Kidney (tissue), 14 donors: Measurements from ENCODE around the gene CLEC1B. TPM values are rescaled to one million over a fixed set of nuclear protein-coding genes. Genes with fewer than 3 reads are reported as not detected.
A peak's percentile ranks its signal among the peaks of the same experiment; 100 is the strongest.

Experiments used
- DNase-seq, 5 donors: peaks; one replicate each; pipeline ENCODE4 v3.0.0-alpha.2; 2013 to 2020
- FAIRE-seq: peaks from 2 replicates; lab custom pipeline; 2012; peaks lifted over from hg19 to GRCh38; lab: Jason Lieb, UNC
- H3K27ac ChIP-seq, 2 donors: one replicate each; pipeline ENCODE4 v1.7.0; 2013; ENCODE audit warnings: low read depth in 2 of 2, low read length in 2 of 2, inconsistent platforms in 1 of 2
- H3K27me3 ChIP-seq: one replicate; pipeline ENCODE4 v1.7.1; 2013; ENCODE audit warnings: low read length, inconsistent platforms; ENCODE audit not compliant: control insufficient read depth, insufficient read depth
- H3K36me3 ChIP-seq, 3 donors: one replicate each; pipeline versions ENCODE4 v1.7.0 to v1.7.1; 2013; ENCODE audit warnings: low read length in 3 of 3, control low read depth in 1 of 3, inconsistent platforms in 1 of 3; ENCODE audit not compliant: insufficient read depth in 3 of 3, control insufficient read depth in 2 of 3
- H3K4me1 ChIP-seq, 3 donors: one replicate each; pipeline versions ENCODE4 v1.7.0 to v1.7.1; 2013; ENCODE audit warnings: low read length in 3 of 3, inconsistent platforms in 1 of 3, low read depth in 1 of 3; ENCODE audit not compliant: control insufficient read depth in 2 of 3, insufficient read depth in 2 of 3
- H3K4me3 ChIP-seq, 3 donors: one replicate each; pipeline versions ENCODE4 v1.7.0 to v1.8.1; 2013; ENCODE audit warnings: low read length in 3 of 3, control low read depth in 1 of 3, inconsistent platforms in 1 of 3
- H3K9ac ChIP-seq, 3 donors: one replicate each; pipeline versions ENCODE4 v1.7.0 to v1.7.1; 2013; ENCODE audit warnings: low read length in 3 of 3, control low read depth in 1 of 3, inconsistent platforms in 1 of 3
- H3K9me3 ChIP-seq, 3 donors: one replicate each; pipeline versions ENCODE4 v1.7.0 to v1.7.1; 2013; ENCODE audit warnings: low read length in 3 of 3, control low read depth in 1 of 3, inconsistent platforms in 1 of 3; ENCODE audit not compliant: control insufficient read depth in 2 of 3, insufficient read depth in 1 of 3
- CTCF ChIP-seq: IDR thresholded peaks from 3 replicates; pipeline ENCODE4 v1.5.1; 2012; ENCODE audit warnings: mild to moderate bottlenecking, moderate library complexity, borderline replicate concordance; ENCODE audit not compliant: insufficient read depth; ENCODE audit errors: extremely low read depth
- intact Hi-C: fragments of 100-400 bp; cut with DNase I; formaldehyde crosslinking; loops from one replicate; pipeline ENCODE4 v1.11.1; 2022
- polyA plus RNA-seq: library from polyadenylated mRNA; stranded (reverse); fragments of 350-450 nt; fragmentation: Illumina TruSeq; extraction: RNeasy Lipid Tissue Mini Kit (QIAGEN cat#74804); gene quantifications from one replicate; pipeline ENCODE4 v1.2.3, GENCODE V29; 2014; ENCODE audit warnings: low read depth, low replicate concordance; ENCODE audit not compliant: insufficient read depth
- total RNA-seq: library from RNA; stranded (reverse); fragmentation: NEBNext Ultra II Directional; extraction: Animal tissue kit (Norgen Biotek cat#: 25700); gene quantifications from one replicate; pipeline ENCODE4 v1.2.1, GENCODE V29; 2021
- donor health status: control.
- donor health status: control.
- donor health status: control.
- donor health status: control.
- donor health status: control.
- donor health status: DM: yes; HTN: yes; CAD: no.
- donor health status: Normal renal cell carcinoma (clear cell type).

The CLEC1B gene
- total and polyA plus RNA-seq, 2 donors from 2014 or later = not detected

GRCh38 chr12:9944391-9944790, 54.5 kb downstream of the CLEC1B start:
- DNase-seq (no peak), FAIRE-seq (no peak)
- Histone ChIP-seq H3K36me3 (no peaks in the 10 kb centered on the region), H3K9ac (no peak overlapping the region), H3K4me3 (no peak overlapping the region), H3K4me1 (no peaks in the 10 kb centered on the region), H3K27me3 (no peaks in the 10 kb centered on the region), H3K27ac (no peak overlapping the region), H3K9me3 (no peaks in the 10 kb centered on the region)
- intact Hi-C loops = no loop called here
- no peak for TF ChIP-seq CTCF

GRCh38 chr12:9943240-9943639, 55.7 kb downstream of the CLEC1B start:
- Histone ChIP-seq H3K27ac (no peak overlapping the region), H3K4me1 (no peaks in the 10 kb centered on the region), H3K9ac (no peak overlapping the region), H3K27me3 (no peaks in the 10 kb centered on the region), H3K9me3 (no peaks in the 10 kb centered on the region), H3K4me3 (no peak overlapping the region), H3K36me3 (no peaks in the 10 kb centered on the region)
- no peak for FAIRE-seq
- intact Hi-C loops = no loop called here
- DNase-seq = peak in 2 of 5 donors; percentile 24 to 61
- no peak for TF ChIP-seq CTCF

Other genes with a start within 250 kb of the CLEC1B start
- 25.0 TPM for gene CD69, start 238.2 kb downstream of the CLEC1B start, total RNA-seq
- 2.2 TPM for gene CD69, start 238.2 kb downstream of the CLEC1B start, polyA plus RNA-seq
- 2.0 TPM for gene KLRF1, start 171.6 kb downstream of the CLEC1B start, total RNA-seq
- gene KLRF1, start 171.6 kb downstream of the CLEC1B start, polyA plus RNA-seq = 2.0 TPM
- 11.8 TPM for gene CLEC2B, start 129.8 kb downstream of the CLEC1B start, total RNA-seq
- 7.0 TPM for gene CLEC2B, start 129.8 kb downstream of the CLEC1B start, polyA plus RNA-seq
- gene KLRF2, start 117.6 kb downstream of the CLEC1B start, total RNA-seq = not detected
- gene KLRF2, start 117.6 kb downstream of the CLEC1B start, polyA plus RNA-seq = not detected
- gene CLEC2A, start 66.8 kb downstream of the CLEC1B start, total RNA-seq = not detected
- gene CLEC2A, start 66.8 kb downstream of the CLEC1B start, polyA plus RNA-seq = not detected
- 4.8 TPM for gene CLEC12A, start 27.7 kb downstream of the CLEC1B start, total RNA-seq
- gene CLEC12A, start 27.7 kb downstream of the CLEC1B start, polyA plus RNA-seq = 1.3 TPM
- gene CLEC12B, start 11.5 kb upstream of the CLEC1B start, total RNA-seq = not detected
- gene CLEC12B, start 11.5 kb upstream of the CLEC1B start, polyA plus RNA-seq = not detected
- 0.57 TPM for gene CLEC9A, start 31.6 kb upstream of the CLEC1B start, total RNA-seq
- gene CLEC9A, start 31.6 kb upstream of the CLEC1B start, polyA plus RNA-seq = not detected
- 6.3 TPM for gene CLEC1A, start 99.9 kb upstream of the CLEC1B start, total RNA-seq
- 5.3 TPM for gene CLEC1A, start 99.9 kb upstream of the CLEC1B start, polyA plus RNA-seq
- 20.0 TPM for gene CLEC7A, start 131.1 kb upstream of the CLEC1B start, total RNA-seq
- 0.43 TPM for gene CLEC7A, start 131.1 kb upstream of the CLEC1B start, polyA plus RNA-seq
- 6.7 TPM for gene OLR1, start 173.0 kb upstream of the CLEC1B start, total RNA-seq
- 11.5 TPM for gene OLR1, start 173.0 kb upstream of the CLEC1B start, polyA plus RNA-seq
- gene TMEM52B, start 179.9 kb upstream of the CLEC1B start, total RNA-seq = 25.7 TPM
- 292 TPM for gene TMEM52B, start 179.9 kb upstream of the CLEC1B start, polyA plus RNA-seq
- 142 TPM for gene GABARAPL1, start 213.8 kb upstream of the CLEC1B start, total RNA-seq
- 454 TPM for gene GABARAPL1, start 213.8 kb upstream of the CLEC1B start, polyA plus RNA-seq